Glomerular visceral epithelial cell (primary cell): ENCODE data around the gene COX15.
"Not testable (repeated sequence)": the region's sequence is repeated elsewhere in the genome, so short reads cannot be mapped to it uniquely, and the experiment has no call there.

ENCODE experiments used
- DNase-seq: peaks from one replicate; pipeline ENCODE4 v3.0.0-alpha.2; 2016; ENCODE audit errors: extremely low spot score

COX15 gene

GRCh38 chr10:99740933-99741559 is 9.1 kb upstream of the COX15 start:
- DNase-seq: no peak

- DNase-seq: no peak
These were observed 8.3 kb upstream of the COX15 start for GRCh38 chr10:99740260-99740659.

- DNase-seq: not testable (repeated sequence)
These were observed 2.2 kb upstream of the COX15 start for GRCh38 chr10:99734111-99734510.

GRCh38 chr10:99733366-99733765 is 1.4 kb upstream of the COX15 start:
- no peak for DNase-seq

- DNase-seq: no peak
These were observed 458 bp downstream of the COX15 start for GRCh38 chr10:99731306-99732032.

GRCh38 chr10:99730026-99730425 is 1.9 kb downstream of the COX15 start:
- DNase-seq: peak; percentile 80

- DNase-seq: no peak
These were observed 11.5 kb downstream of the COX15 start for GRCh38 chr10:99720387-99720786.

GRCh38 chr10:99714446-99714845 is 17.5 kb downstream of the COX15 start:
- DNase-seq: no peak

GRCh38 chr10:99711129-99711719 is 20.7 kb downstream of the COX15 start:
- peak; percentile 65 for DNase-seq

- DNase-seq: peak; percentile 27
These were observed 22.3 kb downstream of the COX15 start for GRCh38 chr10:99709480-99710229.

GRCh38 chr10:99708428-99709012 is 23.4 kb downstream of the COX15 start:
- no peak for DNase-seq

- DNase-seq: no peak
These were observed 31.3 kb downstream of the COX15 start for GRCh38 chr10:99700649-99701048.

GRCh38 chr10:99698504-99699080 is 33.3 kb downstream of the COX15 start:
- no peak for DNase-seq

GRCh38 chr10:99695761-99696160 is 36.2 kb downstream of the COX15 start:
- no peak for DNase-seq

- peak; percentile 24 for DNase-seq
These were observed 37.9 kb downstream of the COX15 start for GRCh38 chr10:99693933-99694583.

GRCh38 chr10:99689461-99689860 is 42.5 kb downstream of the COX15 start:
- DNase-seq: no peak

- peak; percentile 22 for DNase-seq
These were observed 46.3 kb downstream of the COX15 start for GRCh38 chr10:99685597-99685967.

- peak; percentile 33 for DNase-seq
These were observed 49.2 kb downstream of the COX15 start for GRCh38 chr10:99682752-99683151.
